Activated naive CD8-positive, alpha-beta T cell treated with anti-CD3 and anti-CD28 coated beads, Interleukin-2, amount 50 U/mL, for 16 hours (primary cell): ENCODE results near the gene PTPRN2.

Source experiments
- DNase-seq: peaks from one replicate; pipeline ENCODE4 v3.0.0-alpha.2; 2020; ENCODE audit warnings: low read depth, low spot score

PTPRN2 gene

DNA sequence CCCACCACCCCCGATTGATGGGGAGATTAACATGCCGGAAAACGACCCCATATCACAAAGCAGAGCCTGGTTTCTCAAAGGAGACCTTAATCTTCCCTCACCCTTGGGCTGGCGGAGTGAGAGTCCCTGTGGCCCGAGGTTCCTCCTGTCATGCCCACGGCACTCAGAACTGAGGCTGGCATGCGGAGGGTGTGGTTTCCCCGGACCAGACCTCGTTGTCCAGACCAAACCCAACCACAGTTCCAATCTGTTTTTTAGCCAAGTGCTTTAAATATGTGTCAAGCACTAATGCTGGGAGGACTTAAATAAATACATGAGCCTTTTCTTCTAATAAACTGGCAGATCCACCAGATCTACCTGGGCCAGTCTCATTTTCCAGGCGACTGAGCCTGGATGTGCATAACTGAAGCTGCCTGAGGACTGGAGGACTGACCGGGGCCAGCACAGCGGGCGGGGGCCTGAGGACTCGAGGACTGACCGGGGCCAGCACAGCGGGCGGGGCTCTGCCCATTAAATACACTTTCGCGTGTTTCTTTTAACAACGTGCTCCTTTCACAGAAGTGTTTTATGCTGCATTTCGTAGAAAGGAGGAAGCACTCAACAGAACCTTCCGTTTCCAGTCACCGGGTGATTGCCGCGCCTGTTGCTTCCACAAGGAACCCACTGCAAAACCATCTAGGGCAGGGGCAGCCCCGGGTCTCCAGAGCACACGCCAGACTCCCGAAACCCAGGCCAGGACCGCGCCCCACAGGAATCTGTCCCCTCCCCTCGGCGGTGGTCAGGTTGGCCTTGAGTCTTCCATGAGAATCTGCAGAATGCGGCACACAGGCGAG, 334.6 kb downstream of the PTPRN2 start:
- no peak for DNase-seq

DNA sequence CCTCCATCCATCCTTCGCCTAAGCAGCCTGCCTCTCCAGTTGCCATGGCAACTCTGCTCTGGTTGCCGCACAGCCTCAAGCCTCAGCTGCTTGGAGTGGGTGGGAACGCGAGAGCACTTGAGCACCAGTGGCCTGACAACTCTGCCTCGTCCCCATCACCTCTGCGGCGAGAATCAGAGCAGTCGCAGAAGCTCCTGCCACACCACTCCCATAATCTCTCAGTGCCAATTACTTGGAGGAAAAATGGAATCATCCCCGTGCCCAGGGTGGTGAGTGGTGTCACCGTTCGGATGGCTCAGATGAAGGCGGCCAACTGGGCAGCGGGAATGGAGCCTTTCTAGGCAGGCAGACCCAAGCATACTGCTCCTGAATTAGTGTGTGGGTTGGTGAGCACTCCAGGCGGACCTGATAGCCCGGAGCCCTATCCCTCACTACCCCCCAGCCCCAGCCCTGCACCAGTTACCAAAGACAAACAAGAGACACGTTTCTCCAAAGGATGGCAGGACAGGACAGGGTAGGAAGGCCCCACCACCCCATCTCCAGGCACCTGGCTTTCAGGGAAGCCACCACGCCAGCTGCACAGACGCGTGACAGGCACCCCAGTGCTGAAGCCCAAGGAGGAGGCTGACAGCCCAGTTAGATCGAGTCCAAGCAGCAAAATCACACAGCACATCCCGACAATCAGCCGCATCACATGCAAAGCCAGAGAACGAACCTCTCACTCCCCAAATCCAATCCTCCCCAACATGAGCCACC, 335.4 kb downstream of the PTPRN2 start:
- DNase-seq, result no peak

DNA sequence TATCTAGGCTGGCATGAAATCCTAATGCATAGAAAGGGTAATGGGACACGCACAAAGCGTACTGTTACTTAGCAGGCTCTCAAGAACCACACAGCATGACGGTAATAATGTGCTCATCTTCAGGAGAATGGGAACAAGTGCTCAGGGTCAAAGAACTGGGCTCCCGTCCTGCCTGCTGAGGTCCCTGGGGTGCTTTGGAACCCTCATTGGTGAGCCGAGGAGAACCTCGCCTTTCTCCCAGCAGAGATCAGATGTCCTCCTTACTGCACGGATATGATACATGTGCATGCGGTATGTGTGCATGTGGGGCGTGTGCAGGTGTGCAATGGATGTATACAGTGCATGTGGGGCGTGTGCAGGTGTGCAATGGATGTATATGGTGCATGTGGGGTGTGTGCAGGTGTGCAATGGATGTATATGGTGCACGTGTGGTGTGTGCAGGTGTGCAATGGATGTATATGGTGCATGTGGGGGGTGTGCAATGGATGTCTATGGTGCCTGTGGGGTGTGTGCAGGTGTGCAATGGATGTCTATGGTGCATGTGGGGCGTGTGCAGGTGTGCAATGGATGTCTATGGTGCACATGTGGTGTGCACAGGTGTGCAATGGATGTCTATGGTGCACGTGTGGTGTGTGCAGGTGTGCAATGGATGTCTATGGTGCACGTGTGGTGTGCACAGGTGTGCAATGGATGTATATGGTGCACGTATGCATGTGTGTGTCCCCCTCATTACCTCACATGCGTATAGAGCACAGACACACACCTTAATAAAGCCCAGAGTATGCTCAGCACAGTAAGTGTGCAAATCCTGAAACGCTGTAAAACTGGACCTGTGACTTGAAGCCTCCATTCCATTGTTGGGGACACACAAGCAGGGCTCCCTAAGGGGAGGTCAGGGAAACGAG, 336.3 kb downstream of the PTPRN2 start:
- no peak for DNase-seq

DNA sequence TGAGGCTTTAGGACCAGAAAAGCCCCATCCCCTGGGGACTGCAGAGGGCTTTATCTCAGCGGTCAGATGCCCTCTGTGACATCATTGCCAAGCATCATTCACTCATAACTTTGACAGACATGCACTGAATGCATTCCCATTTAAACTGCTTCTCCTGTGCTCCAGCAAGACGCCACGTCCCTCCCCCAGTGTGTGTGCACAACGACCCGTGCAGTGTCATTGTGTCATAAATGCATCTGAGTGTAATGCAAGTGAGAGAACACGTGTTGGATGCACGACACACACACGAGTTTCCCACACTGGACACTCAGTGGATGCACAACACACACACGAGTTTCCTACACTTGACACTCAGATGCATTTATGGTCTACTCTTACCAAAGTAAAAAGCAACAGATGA, 337.9 kb downstream of the PTPRN2 start:
- no peak for DNase-seq

DNA sequence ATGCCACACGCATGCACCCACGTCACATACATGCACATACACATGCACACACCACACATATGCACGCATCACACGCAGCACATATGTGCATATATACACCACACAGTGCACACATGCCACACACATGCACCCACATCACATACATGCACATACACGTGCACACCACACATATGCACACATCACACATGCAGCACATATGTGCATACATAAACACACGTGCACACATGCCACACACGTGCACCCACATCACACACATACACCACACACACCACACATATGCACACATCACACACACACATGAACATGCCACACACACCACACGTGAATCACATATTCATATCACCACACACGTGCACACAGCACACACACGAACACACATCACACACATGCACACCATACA, 338.8 kb downstream of the PTPRN2 start:
- no peak for DNase-seq

DNA sequence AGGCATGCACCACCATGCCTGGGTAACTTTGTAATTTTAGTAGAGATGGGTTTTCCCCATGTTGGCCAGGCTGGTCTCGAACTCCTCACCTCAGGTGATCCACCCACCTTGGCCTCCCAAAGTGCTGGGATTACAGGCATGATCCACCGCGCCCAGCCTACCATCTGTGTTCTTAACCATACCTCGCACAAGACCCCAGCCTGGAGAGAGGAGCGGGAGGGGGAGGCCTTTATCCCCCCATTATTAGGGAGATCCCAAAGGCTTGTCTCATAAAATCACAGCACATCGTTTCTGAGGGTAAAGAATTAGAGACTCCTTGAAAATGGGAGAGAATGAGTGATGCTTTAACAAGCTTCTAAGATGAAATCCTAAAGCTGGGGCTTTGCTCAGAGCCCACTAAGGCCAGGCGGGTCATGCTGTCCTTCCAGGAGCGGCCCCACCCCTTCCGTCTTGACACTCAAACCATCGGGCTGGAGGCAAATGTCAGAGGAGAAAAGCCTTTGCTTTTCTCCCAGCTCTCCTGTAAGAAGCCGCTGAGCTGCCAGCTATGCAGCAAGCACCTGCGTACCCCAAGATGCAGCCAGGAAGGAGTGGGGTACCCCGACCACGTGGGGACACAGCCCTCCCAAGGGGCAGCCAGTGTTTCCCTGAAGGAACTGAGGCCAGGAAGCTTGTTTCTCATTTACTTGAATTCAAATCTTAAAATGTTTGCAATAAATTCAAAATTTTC, 339.7 kb downstream of the PTPRN2 start:
- DNase-seq, result no peak

DNA sequence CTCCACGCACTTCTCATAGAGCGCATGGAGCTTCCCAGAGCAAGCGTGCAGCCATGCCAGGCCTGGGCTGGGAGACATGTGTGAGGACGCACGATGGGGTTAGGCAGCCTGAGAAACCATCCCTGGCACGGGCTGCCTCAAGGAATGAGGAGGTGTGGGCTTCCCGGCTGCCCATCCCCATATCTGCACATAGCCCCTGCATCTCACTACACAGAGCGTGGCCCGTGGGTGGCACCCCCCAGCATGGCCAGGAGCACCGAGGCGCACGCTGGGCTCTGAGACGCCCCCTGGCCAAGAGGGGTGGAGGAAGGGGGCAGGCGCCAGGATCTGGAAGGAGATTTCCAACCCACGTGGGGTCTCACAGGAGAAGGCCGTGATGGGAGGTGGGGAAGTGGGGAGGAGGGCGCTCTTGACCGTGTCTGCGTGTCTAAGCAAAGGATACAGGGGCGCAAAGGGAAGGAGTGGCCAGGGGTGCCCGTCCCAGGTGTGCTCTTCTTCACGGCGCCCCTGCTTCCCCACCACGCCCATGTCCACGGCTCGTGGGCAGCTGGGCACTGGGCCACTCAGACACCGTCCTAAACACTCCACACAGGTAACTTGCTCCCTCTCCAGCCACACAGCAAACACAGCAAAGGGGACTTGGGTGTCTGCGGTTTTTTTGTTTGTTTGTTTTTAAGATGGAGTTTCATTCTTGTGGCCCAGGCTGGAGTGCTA, 340.5 kb downstream of the PTPRN2 start:
- no peak for DNase-seq

DNA sequence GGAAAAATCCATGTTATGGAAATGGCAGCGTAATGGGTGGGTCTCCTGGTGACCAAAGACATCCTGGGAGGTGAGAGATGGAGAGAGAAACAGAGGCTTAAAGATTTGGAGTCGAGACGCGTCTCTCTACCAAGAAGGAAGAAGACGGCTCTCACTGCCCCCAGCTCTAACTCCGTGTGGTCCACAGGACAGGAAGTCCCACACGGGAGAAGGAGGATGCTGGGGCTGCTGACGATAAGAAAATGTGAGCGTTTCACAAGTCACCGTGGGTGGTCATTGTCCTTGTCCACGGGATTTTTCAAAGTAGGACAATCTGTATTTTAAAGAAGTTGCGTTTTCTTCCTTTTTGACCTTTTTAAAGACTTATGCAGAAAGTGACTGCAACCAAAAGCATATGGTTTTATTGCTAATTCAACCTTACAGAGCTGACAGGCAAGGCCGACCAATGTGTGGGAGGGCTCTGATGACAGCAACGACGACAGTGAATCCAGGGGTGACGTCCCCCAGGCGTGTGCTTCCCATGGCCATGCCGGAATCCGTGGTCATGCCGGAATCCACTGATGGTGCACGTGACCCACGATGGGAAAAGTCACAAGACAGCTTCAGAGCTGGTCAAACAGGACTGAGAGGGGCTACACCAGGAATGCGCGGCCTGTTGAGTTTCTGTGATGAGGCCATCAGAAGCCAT, 341.2 kb downstream of the PTPRN2 start:
- no peak for DNase-seq

DNA sequence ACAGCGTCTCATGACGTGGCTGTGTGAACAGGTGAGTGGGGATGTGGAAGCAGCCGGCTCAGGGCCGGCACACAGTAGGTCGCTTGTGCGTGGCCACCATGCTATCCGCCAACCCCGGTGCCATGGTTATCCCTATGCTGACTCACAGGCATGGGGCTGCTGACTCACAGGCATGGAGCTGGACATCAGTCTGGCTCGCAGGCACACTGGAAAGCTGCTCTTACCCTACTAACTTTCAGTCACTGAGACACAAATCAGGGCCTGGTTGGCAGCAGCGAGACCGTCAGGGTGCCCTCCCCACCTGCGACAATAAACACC, 341.9 kb downstream of the PTPRN2 start:
- DNase-seq, result no peak

DNA sequence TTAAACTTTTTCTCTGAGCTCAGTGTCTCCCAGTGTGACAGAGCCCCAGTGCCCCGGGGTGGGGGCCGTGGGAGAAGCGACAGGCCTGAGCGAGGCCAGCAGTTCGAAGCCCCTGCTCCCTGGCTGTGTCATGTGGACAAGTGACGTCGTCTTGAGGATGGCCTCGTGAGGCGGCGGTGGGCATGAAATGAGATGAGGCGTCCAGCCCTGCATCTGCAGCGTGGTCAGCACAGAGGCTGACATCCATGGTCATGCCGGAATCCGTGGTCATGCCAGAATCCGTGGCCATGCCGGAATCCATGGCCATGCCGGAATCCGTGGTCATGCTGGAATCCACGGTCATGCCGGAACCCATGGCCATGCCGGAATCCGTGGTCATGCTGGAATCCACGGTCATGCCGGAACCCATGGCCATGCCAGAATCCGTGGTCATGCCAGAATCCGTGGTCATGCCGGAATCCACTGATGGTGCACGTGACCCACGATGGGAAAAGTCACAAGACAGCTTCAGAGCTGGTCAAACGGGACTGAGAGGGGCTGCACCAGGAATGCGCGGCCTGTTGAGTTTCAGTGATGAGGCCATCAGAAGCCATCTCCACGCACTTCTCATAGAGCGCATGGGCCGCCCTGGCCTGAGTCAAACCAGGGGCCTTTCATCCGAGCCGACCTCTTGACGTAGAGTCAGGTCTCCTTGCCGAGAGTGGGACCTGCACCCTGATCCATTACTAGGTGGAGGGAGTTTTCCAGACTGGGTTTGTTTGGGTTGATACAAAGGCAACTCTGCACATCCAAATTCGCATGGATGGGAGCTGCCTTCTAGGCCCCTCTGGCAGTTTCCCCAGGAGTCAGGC, 342.5 kb downstream of the PTPRN2 start:
- DNase-seq, result no peak

DNA sequence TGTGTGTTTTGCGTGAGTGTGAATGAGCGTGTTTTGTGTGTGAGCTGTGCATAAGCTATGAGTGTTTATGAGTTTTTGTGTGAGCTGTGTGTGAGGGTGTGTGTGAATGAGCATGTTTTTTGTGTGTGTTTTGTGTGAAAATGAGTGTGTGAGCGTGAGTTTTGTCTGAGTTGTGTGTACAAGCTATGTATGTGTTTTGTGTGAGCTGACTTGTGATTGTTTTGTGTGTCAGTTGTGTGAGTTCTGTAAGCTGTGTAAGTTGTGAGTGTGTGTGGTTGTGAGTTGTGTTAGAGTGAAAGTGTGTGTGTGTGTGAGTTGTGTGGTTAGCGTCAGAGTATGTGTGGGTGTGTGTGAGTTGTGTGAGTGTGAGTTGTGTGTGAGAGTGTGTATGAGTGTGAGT, 343.2 kb downstream of the PTPRN2 start:
- no peak for DNase-seq

DNA sequence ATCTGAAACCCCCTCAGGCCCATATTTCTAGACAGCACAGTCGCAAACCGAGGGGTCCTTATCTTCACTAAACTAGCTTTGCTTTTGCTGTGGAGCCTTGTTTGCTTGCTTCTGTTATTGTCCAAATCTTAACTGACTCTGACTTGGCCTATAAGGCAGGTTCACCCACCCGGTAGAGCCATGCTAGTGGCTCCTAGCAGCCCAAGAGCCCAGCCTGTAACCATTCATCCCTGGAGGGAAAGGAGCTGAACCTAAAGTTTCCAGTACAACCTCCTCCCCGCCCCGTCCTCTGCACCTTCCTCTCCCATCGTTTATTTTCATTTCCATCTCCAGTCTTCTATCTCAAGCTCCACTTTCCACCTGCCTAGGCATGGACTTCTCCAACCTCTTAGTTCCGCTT, 345.7 kb downstream of the PTPRN2 start:
- DNase-seq, result no peak

DNA sequence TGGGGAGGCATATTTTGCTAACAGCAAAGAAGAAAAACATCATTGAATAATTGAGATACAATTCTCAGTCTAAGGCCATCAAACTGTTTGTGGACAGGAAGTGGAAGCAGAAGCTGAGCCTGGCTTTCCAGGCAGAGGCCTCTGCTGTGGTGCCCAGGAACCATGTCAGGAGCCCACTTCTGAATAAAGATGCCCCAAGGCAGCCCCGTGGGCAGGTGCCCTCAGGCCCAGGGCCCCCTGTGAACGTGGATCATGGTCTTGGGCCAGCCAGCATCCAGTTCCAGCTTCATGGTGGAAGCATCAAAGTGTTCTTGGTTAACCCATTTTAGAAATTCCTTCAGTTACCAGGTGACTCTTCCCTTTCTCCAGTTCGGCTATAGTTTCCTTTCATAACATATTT, 346.8 kb downstream of the PTPRN2 start:
- DNase-seq, result no peak

DNA sequence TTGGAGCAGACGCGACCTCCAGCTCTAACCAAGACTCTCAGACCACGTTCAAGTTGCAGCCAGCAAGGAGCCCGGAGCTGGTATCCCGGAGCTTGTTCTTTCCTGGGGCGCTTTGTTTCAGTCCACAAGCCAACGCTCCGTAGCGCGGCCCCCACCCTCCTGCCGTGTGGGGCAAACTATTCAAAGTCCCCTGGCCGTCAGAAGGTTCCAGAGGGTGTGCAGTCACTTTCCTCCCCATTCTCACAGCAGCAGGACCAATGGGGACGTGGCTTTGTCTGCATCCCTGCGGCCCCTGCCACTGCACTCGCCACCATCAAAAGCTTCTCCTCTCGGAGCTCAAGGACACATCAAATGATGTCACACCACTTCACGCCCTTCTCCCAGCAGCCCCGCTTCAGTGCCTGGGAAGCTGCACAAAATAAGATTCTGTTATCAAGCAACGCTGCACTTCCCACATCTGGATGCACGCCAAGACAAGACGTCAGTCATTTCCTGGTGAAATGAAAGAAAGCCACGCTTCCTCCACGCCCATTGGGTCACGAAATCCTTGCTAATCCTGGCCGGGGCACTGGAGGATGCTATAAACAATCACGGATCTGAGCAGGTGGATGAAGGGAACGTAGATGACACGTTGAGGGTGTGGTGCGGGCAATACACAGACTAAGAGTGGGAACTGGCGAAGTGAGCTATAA, 348.2 kb downstream of the PTPRN2 start:
- no peak for DNase-seq

DNA sequence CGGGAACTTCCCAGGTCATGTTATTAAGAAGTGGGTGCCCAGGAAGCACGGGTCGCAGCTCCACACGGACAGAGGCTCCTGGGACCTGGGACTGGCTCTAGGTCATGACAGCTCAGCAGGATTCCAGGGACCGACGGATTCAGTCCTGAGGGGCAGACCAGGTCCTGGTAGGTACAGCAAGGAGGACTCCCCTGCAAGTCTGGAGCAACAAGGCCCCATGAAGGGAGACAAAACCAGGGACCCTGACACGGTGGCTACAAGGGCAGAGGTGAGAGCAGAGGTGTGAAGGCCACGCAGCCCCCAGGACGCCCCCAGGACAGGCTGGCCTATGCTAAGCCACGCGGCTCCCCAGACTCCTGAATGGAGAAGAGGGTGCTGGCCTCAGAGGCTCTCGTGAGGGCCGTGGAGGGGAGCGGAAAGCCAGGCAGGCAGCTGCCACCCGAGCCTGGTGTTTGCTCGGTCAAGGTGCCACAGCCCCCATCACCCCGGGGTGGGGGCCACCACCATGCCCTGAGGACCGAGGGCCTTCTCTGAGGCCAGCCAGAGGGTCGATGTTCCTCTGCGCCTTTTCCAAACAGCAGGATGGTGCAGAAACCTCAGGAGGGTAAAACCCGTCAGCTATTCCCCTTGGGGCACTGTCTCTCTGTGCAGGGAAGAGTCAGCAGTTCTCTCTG, 348.9 kb downstream of the PTPRN2 start:
- no peak for DNase-seq

DNA sequence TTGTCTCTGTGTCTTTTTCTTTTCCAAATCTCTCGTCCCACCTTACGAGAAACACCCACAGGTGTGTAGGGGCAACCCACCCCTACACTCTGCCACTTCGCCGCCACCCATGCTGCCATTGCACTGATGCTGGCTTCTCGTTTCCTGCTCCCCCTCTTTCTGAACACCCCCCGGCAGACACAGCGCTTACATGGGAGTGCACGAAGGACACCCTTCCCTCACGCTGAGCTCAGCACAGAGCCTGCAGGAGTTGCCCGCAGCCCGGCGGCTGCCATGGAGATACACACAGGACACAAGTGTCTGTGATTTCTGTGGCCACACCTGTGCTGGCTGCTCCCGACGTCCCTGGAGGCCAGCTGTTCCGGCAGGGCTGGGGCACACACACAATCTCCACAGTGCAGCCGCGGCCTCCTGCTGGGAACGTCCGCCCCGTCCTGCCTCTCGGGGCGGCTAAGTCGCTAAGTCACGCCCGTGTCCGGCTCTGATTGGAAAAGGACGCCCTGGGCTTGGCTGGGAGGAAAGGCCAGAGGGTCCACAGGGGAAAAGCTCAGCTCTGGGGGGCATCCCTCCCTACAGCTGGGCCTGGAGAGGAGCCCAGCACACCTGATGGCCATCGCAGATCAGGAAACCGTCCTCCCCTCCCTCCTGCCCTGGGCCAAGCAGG, 349.8 kb downstream of the PTPRN2 start:
- DNase-seq, result no peak

DNA sequence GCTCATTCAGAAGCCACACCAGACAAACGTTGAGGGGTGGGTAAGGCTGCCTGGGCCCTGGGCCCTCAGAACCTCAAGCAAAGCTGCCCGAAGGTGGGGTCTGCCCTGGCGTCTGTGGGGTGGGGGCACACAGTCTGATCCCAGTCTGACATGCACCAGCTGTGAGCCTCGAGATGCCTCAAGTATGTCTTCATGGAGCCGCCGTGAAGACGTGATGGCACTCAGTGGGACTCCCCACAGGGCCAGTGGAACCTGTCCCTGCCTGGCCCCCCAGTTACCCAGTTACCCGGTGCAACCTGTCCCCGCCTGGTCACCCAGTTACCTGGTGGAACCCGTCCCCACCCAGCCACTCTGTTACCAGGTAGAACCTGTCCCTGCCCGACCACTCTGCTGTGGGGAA, 351.2 kb downstream of the PTPRN2 start:
- DNase-seq, result no peak

DNA sequence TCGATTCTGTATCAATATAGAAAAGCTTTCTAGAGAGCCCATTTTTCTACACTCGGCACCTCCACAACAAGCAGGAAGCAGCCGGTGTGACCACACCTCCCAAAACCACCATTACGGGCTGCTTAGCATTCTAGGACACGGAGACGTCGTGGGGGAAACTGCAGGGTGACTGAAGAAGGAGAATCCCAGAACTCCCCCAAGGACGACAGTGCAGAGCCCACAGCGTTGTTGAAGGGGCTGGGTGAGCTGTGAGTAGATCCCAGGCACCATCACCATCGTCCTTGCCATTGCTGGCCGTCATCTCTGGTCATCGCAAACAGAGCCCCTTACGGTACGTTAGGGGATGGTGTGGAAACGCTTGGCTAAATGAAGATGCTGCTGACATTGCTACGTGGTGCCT, 351.8 kb downstream of the PTPRN2 start:
- DNase-seq, result no peak
